ENCODE results near the gene GOT2. TPM values are rescaled to one million over a fixed set of nuclear protein-coding genes. Genes with fewer than 3 reads are reported as not detected.
"Not testable (repeated sequence)": the region's sequence is repeated elsewhere in the genome, so short reads cannot be mapped to it uniquely, and the experiment has no call there.

Gene GOT2
- total RNA-seq, 4 donors from 2014 or later = 47.5 to 63.6 (median 57.6) TPM

- TF ChIP-seq CTCF (IDR thresholded peaks at IDR 0.05) (no peak), POLR2A (IDR thresholded peaks at IDR 0.05) (no peak)
- WGBS, 2 donors = 87 to 94% methylated on average over 5 of the region's 5 CpGs
- intact Hi-C loops (cut with DNase I; ENCODE audit: low total_unique reads) = loop anchor here (10.0 kb wide), 1 partner anchor 404 kb away; no protein-coding TSS in a partner anchor
- no peak for DNase-seq (ENCODE audit: low spot score in 2 of 2)
- no peak overlapping the region for H3K4me3 ChIP-seq (ENCODE audit: low read depth, poor library complexity, severe bottlenecking)
Measured at GRCh38 chr16:58738672-58739296, 4.7 kb upstream of the GOT2 start.

GRCh38 chr16:58736341-58736740, 2.2 kb upstream of the GOT2 start:
- WGBS, 2 donors = 70 to 82% methylated on average over 3 of the region's 3 CpGs
- intact Hi-C loops (cut with DNase I; ENCODE audit: low total_unique reads) = loop anchor here (10.0 kb wide), 1 partner anchor 402 kb away; no protein-coding TSS in a partner anchor
- H3K4me3 ChIP-seq (ENCODE audit: low read depth, poor library complexity, severe bottlenecking); DNase-seq (ENCODE audit: low spot score in 2 of 2): not testable (repeated sequence)

GRCh38 chr16:58734459-58734787, 307 bp upstream of the GOT2 start:
- no peak for DNase-seq (ENCODE audit: low spot score in 2 of 2)
- 25 to 29% methylated on average over 8 of the region's 8 CpGs for WGBS, 2 donors
- H3K4me3 ChIP-seq (ENCODE audit: low read depth, poor library complexity, severe bottlenecking) = peak overlapping the region; percentile 94
- intact Hi-C loops (cut with DNase I; ENCODE audit: low total_unique reads) = loop anchor here (10.0 kb wide), 1 partner anchor 400 kb away; no protein-coding TSS in a partner anchor
- no peak for TF ChIP-seq CTCF (IDR thresholded peaks at IDR 0.05)
- no peak for TF ChIP-seq POLR2A (IDR thresholded peaks at IDR 0.05)

GRCh38 chr16:58733248-58733670, 857 bp downstream of the GOT2 start:
- WGBS, 2 donors = 3 to 4% methylated on average over 20 to 23 of the region's 23 CpGs
- H3K4me3 ChIP-seq (ENCODE audit: low read depth, poor library complexity, severe bottlenecking) = peak overlapping the region; percentile 94
- TF ChIP-seq CTCF (IDR thresholded peaks at IDR 0.05) (no peak), POLR2A (IDR thresholded peaks at IDR 0.05) (no peak)
- no peak for DNase-seq (ENCODE audit: low spot score in 2 of 2)
- intact Hi-C loops (cut with DNase I; ENCODE audit: low total_unique reads) = loop anchor here (10.0 kb wide), 1 partner anchor 398 kb away; no protein-coding TSS in a partner anchor

- TF ChIP-seq CTCF (IDR thresholded peaks at IDR 0.05) (no peak), POLR2A (IDR thresholded peaks at IDR 0.05) (no peak)
- 36 to 38% methylated on average over 9 of the region's 9 CpGs for WGBS, 2 donors
- intact Hi-C loops (cut with DNase I; ENCODE audit: low total_unique reads) = loop anchor here (10.0 kb wide), 1 partner anchor 398 kb away; no protein-coding TSS in a partner anchor
- DNase-seq (ENCODE audit: low spot score in 2 of 2) = no peak
- no peak overlapping the region for H3K4me3 ChIP-seq (ENCODE audit: low read depth, poor library complexity, severe bottlenecking)
Measured at GRCh38 chr16:58732545-58733247, 1.4 kb downstream of the GOT2 start.

- 88 to 94% methylated on average over 11 of the region's 11 CpGs for WGBS, 2 donors
- intact Hi-C loops (cut with DNase I; ENCODE audit: low total_unique reads) = loop anchor here (10.0 kb wide), 1 partner anchor 396 kb away; no protein-coding TSS in a partner anchor
- H3K4me3 ChIP-seq (ENCODE audit: low read depth, poor library complexity, severe bottlenecking) = no peak overlapping the region
- no peak for TF ChIP-seq POLR2A (IDR thresholded peaks at IDR 0.05)
- TF ChIP-seq CTCF (IDR thresholded peaks at IDR 0.05) = no peak
- DNase-seq (ENCODE audit: low spot score in 2 of 2) = no peak
Measured at GRCh38 chr16:58730724-58731370, 3.3 kb downstream of the GOT2 start.

Measured in lower leg skin (tissue), 4 donors.